GM21515 (cell line): ENCODE data around the gene PLEKHS1.

Experiments used
- ATAC-seq: cut with Tn5 transposase; IDR thresholded peaks from one replicate; pipeline ENCODE4 v1.9.1; 2021; ENCODE audit not compliant: unreplicated experiment

Gene PLEKHS1

GRCh38 chr10:113751181-113751732 lies at the start of gene PLEKHS1:
Gene PLEKHS1 (plus strand): TSS chr10:113751682. CDS start chr10:113755278, 3,596 bp downstream.
- no peak for ATAC-seq

GRCh38 chr10:113704637-113705343 lies 46.7 kb upstream of the PLEKHS1 start:
- ATAC-seq, result no peak

GRCh38 chr10:113705344-113705652 lies 46.2 kb upstream of the PLEKHS1 start:
- ATAC-seq, result no peak

GRCh38 chr10:113706623-113707022 lies 44.9 kb upstream of the PLEKHS1 start:
- no peak for ATAC-seq

- no peak for ATAC-seq
Observed at GRCh38 chr10:113708640-113709039, 42.8 kb upstream of the PLEKHS1 start.

GRCh38 chr10:113709221-113709838 lies 42.2 kb upstream of the PLEKHS1 start:
- no peak for ATAC-seq

- ATAC-seq, result no peak
Observed at GRCh38 chr10:113711142-113711541, 40.3 kb upstream of the PLEKHS1 start.

- ATAC-seq, result no peak
Observed at GRCh38 chr10:113712024-113712423, 39.5 kb upstream of the PLEKHS1 start.

GRCh38 chr10:113712755-113713639 lies 38.5 kb upstream of the PLEKHS1 start:
- ATAC-seq, result no peak

GRCh38 chr10:113713640-113713982 lies 37.9 kb upstream of the PLEKHS1 start:
- ATAC-seq, result no peak

GRCh38 chr10:113716109-113716910 lies 35.2 kb upstream of the PLEKHS1 start:
- ATAC-seq, result no peak

GRCh38 chr10:113718969-113719822 lies 32.3 kb upstream of the PLEKHS1 start:
- ATAC-seq, result no peak

GRCh38 chr10:113720386-113720785 lies 31.1 kb upstream of the PLEKHS1 start:
- ATAC-seq, result no peak

- no peak for ATAC-seq
Observed at GRCh38 chr10:113732160-113732881, 19.2 kb upstream of the PLEKHS1 start.

GRCh38 chr10:113732966-113733365 lies 18.5 kb upstream of the PLEKHS1 start:
- ATAC-seq, result no peak

- no peak for ATAC-seq
Observed at GRCh38 chr10:113733635-113734034, 17.8 kb upstream of the PLEKHS1 start.

- peak; percentile 74 for ATAC-seq
Observed at GRCh38 chr10:113735913-113736312, 15.6 kb upstream of the PLEKHS1 start.

GRCh38 chr10:113736576-113736975 lies 14.9 kb upstream of the PLEKHS1 start:
- no peak for ATAC-seq

GRCh38 chr10:113739031-113739430 lies 12.5 kb upstream of the PLEKHS1 start:
- no peak for ATAC-seq
